HEK293 (cell line): ENCODE measurements around the gene DPH5.
"Not testable (repeated sequence)": the region's sequence is repeated elsewhere in the genome, so short reads cannot be mapped to it uniquely, and the experiment has no call there.

Experiments
- CTCF ChIA-PET: fragments of 350-600 bp; formaldehyde crosslinking; extraction: SDS; loops from one replicate; lab custom pipeline; 2021; ENCODE audit warnings: antibody characterized with exemption; lab: Yijun Ruan, JAX
- POLR2A ChIA-PET: fragments of 300-600 bp; formaldehyde crosslinking; extraction: SDS; loops from one replicate; lab custom pipeline; 2020; ENCODE audit warnings: antibody characterized with exemption, inconsistent platforms; lab: Yijun Ruan, JAX
- H3K27ac ChIP-seq: fragments of 200-500 bp; sonication (Bioruptor generic); 2 replicates; pipeline ENCODE4 v1.5.1; 2014; ENCODE audit warnings: low read depth, low read length, control low read depth, inconsistent platforms; ENCODE audit errors: extremely low read depth
- H3K36me3 ChIP-seq, 2 experiments: fragments of 200-500 bp in 1 of 2; sonication (Bioruptor generic) in 1 of 2; 1 replicate in 1 of 2; 2 replicates in 1 of 2; pipeline ENCODE4 v1.5.1; 2014 to 2017; ENCODE audit warnings: inconsistent platforms in 2 of 2, low read length in 2 of 2; ENCODE audit not compliant: control insufficient read depth in 2 of 2, insufficient read depth in 1 of 2
- H3K4me1 ChIP-seq: fragments of 200-500 bp; sonication (Bioruptor generic); 2 replicates; pipeline ENCODE4 v1.5.1; 2014; ENCODE audit warnings: mild to moderate bottlenecking, low read length, inconsistent platforms; ENCODE audit not compliant: control insufficient read depth, insufficient read depth
- H3K4me3 ChIP-seq: 2 replicates; pipeline ENCODE4 v1.5.1; 2011; ENCODE audit warnings: low read depth, mild to moderate bottlenecking, control low read depth, low read length, moderate library complexity
- H3K9me3 ChIP-seq: fragments of 200-500 bp; sonication (Bioruptor generic); 2 replicates; pipeline ENCODE4 v1.5.1; 2014; ENCODE audit warnings: low read depth, low read length, inconsistent platforms; ENCODE audit not compliant: control insufficient read depth, insufficient read depth
- GLIS2 ChIP-seq: fragments of 450-650 bp; formaldehyde crosslinking; IDR thresholded peaks from 2 replicates; pipeline ENCODE4 v1.5.1; 2016; ENCODE audit warnings: missing biosample characterization, missing genetic modification characterization
- MZF1 ChIP-seq: fragments of 450-650 bp; formaldehyde crosslinking; IDR thresholded peaks from 2 replicates; pipeline ENCODE4 v1.5.1; 2017; ENCODE audit warnings: missing biosample characterization, missing genetic modification characterization, borderline replicate concordance
- SCRT2 ChIP-seq: fragments of 450-650 bp; formaldehyde crosslinking; IDR thresholded peaks from 2 replicates; pipeline ENCODE4 v1.5.1; 2016; ENCODE audit warnings: missing biosample characterization, missing genetic modification characterization
- SP2 ChIP-seq: fragments of 450-650 bp; formaldehyde crosslinking; IDR thresholded peaks from 2 replicates; pipeline ENCODE4 v1.5.1; 2016; ENCODE audit warnings: missing biosample characterization, missing genetic modification characterization
- ZBTB17 ChIP-seq: fragments of 450-650 bp; formaldehyde crosslinking; IDR thresholded peaks from 2 replicates; pipeline ENCODE4 v1.5.1; 2016; ENCODE audit warnings: missing biosample characterization, missing genetic modification characterization
- ZFHX2 ChIP-seq: fragments of 450-650 bp; formaldehyde crosslinking; conservative IDR thresholded peaks from 2 replicates; pipeline ENCODE4 v1.5.1; 2016; ENCODE audit warnings: missing biosample characterization, missing genetic modification characterization
- ZFP69B ChIP-seq: fragments of 450-650 bp; formaldehyde crosslinking; IDR thresholded peaks from 2 replicates; pipeline ENCODE4 v1.5.1; 2016; ENCODE audit warnings: missing biosample characterization, missing genetic modification characterization
- ZIC2 ChIP-seq: fragments of 450-650 bp; formaldehyde crosslinking; IDR thresholded peaks from 2 replicates; pipeline ENCODE4 v1.5.1; 2016; ENCODE audit warnings: missing biosample characterization, missing genetic modification characterization
- ZNF223 ChIP-seq: fragments of 450-650 bp; formaldehyde crosslinking; IDR thresholded peaks from 2 replicates; pipeline ENCODE4 v1.5.1; 2016; ENCODE audit warnings: missing biosample characterization, missing genetic modification characterization
- ZNF23 ChIP-seq: fragments of 450-650 bp; formaldehyde crosslinking; IDR thresholded peaks from 2 replicates; pipeline ENCODE4 v1.5.1; 2016; ENCODE audit warnings: missing biosample characterization, missing genetic modification characterization, borderline replicate concordance
- ZNF274 ChIP-seq, 2 experiments: fragments of 200-500 bp in 1 of 2; fragments of 450-650 bp in 1 of 2; sonication (Bioruptor generic) in 1 of 2; formaldehyde crosslinking in 1 of 2; IDR thresholded peaks; 2 replicates each; pipeline versions ENCODE4 v1.5.1 to v1.6.1; 2014 to 2016; ENCODE audit warnings: borderline replicate concordance in 1 of 2, inconsistent platforms in 1 of 2, low read length in 1 of 2, missing biosample characterization in 1 of 2, missing genetic modification characterization in 1 of 2
- TF ChIP-seq, protein P1 (sequence below): fragments of 450-650 bp; IDR thresholded peaks from 2 replicates; pipeline ENCODE4 v1.5.1; 2018; ENCODE audit warnings: missing biosample characterization, mild to moderate bottlenecking, missing genetic modification characterization
- TF ChIP-seq, protein P2 (sequence below): fragments of 450-650 bp; formaldehyde crosslinking; IDR thresholded peaks from 2 replicates; pipeline ENCODE4 v1.5.1; 2016; ENCODE audit warnings: missing biosample characterization, missing genetic modification characterization
- TF ChIP-seq, protein P3 (sequence below): fragments of 450-650 bp; formaldehyde crosslinking; IDR thresholded peaks from 2 replicates; pipeline ENCODE4 v1.5.1; 2017; ENCODE audit warnings: missing biosample characterization, mild to moderate bottlenecking, missing genetic modification characterization, moderate library complexity

Gene DPH5

DNA sequence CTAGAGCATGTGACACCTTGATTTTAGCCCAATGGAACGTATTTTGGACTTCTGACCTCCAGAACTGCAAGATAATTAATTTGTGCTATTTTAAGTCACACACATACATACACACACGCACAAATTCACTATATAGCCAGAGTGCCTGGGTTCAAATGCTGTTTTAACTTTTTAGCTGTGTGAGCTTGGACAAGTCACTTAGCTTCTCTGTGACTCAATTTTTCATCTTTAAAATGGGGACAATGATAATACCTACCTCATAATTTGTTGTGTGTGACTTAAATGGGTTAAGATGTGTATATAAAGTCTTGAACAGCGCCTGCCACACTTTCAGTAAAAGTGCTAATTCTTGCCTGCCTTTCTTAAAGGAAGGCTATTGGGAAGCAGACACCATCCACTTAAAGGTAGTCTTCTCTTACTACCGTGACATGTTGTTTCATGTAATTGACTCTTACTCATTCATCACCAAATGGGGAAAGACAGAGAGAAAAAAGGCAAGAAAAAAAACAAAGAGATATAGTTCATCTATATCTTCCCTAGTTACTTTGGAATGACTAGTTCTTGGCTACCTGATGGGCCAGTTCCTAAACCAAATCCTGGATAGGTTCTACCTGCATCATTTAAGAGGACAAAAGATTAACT, 73.4 kb downstream of the DPH5 start (continued):
- no peak for TF ChIP-seq ZIC2 (tag by site-specific recombination)

DNA sequence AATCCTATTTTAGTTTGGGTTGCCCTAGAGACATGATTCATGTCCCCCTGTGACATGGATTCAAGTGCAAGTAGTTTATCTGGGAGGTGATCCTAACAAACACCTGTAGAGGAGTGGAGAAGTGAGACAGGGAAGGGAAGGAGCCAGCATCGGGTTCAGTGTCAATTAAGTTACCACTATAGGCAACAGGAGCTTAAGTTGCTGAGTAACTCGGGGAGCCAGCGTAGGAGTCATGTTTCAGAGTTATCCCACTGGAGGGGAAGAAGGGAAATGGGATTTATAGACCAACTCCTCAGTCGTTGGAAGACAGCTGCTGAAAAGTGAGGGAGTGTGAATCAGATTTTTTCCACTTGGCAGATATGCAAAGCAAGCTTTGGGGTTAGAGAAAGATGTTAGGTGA, 74.8 kb downstream of the DPH5 start:
- no peak overlapping the region for H3K27ac ChIP-seq
- POLR2A ChIA-PET = no interaction called here
- H3K4me3 ChIP-seq = no peak overlapping the region
- H3K9me3 ChIP-seq = no peaks in the 10 kb centered on the region
- CTCF ChIA-PET = interaction anchor here (0.6 to 0.8 kb wide), 2 partner anchors 343 to 524 kb away, joined by 3 read pairs; no protein-coding TSS in a partner anchor
- TF ChIP-seq ZNF274 (IDR thresholded peaks at IDR 0.05; ENCODE audit: low read length) (no peak), ZNF274 (tag by site-specific recombination; IDR thresholded peaks at IDR 0.05; ENCODE audit: borderline replicate concordance) (no peak), GLIS2 (tag by site-specific recombination) (no peak), MZF1 (tag by site-specific recombination) (peak; percentile 88; the same call in 1 of the 2 replicates), SCRT2 (tag by site-specific recombination) (peak; percentile 88), ZNF23 (tag by site-specific recombination) (no peak)
- peaks cover 0 to 10% of the 10 kb centered on the region in 2 experiments; a peak in 1 of 3 replicates for H3K36me3 ChIP-seq
- peaks cover 14% of the 10 kb centered on the region for H3K4me1 ChIP-seq

DNA sequence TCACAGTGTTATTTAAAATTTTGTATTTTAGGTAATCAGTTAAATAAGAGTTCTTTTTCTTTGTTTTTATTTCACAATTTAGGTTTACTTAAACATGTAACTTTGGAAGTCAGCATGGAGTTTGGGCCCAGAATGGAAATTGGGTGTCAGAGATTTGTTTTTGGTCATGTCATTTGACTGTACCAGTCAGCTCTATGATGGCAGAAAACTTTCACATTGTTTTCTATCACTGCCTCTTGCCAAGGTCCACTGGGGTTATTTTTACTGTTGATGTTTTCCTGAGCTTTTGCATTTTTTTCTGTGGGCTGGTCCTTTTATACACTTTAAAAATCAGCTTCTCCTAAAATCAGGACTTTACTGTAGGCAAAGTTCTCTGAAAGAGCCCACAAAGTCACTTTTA, 75.2 kb downstream of the DPH5 start:
- CTCF ChIA-PET = no interaction called here

DNA sequence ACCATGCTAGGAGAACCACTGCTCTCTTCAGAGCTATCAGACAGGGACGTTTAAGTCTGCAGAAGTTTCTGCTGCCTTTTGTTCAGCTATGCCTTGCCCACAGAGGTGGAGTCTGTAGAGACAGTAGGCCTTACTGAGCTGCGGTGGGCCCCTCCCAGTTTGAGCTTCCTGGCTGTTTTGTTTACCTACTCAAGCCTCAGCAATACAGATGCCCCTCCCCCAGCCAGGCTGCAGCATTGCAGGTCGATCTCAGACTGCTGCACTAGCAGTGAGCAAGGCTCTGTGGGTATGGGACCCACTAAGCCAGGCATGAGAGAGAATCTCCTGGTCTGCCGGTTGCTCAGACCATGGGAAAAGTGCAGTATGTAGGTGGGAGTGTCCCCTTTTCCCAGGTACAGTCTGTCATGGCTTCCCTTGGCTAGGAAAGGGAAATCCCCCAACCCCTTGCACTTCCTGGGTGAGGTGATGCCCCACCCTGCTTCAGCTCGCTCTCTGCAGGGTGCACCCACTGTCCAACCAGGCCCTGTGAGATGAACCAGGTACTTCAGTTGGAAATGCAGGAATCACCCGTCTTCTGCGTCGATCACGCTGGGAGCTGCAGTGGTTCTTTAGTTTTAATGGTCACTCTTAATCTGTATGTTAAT, 75.9 kb downstream of the DPH5 start:
- H3K9me3 ChIP-seq, POLR2A ChIA-PET, H3K27ac ChIP-seq, H3K4me3 ChIP-seq: not testable (repeated sequence)
- CTCF ChIA-PET = interaction anchor here (1.1 to 1.2 kb wide), 2 partner anchors 20 to 360 kb away, joined by 3 read pairs; no protein-coding TSS in a partner anchor
- H3K36me3 ChIP-seq = peaks cover 0 to 10% of the 10 kb centered on the region in 2 experiments; a peak in 1 of 3 replicates
- peaks cover 11% of the 10 kb centered on the region for H3K4me1 ChIP-seq
- TF ChIP-seq ZIC2 (tag by site-specific recombination) = 0 out of 2 replicates have a peak, but pooled peaks have one; percentile 8
- TF ChIP-seq ZFP69B (tag by site-specific recombination) = peak; percentile 92
- TF ChIP-seq, protein P1, sequence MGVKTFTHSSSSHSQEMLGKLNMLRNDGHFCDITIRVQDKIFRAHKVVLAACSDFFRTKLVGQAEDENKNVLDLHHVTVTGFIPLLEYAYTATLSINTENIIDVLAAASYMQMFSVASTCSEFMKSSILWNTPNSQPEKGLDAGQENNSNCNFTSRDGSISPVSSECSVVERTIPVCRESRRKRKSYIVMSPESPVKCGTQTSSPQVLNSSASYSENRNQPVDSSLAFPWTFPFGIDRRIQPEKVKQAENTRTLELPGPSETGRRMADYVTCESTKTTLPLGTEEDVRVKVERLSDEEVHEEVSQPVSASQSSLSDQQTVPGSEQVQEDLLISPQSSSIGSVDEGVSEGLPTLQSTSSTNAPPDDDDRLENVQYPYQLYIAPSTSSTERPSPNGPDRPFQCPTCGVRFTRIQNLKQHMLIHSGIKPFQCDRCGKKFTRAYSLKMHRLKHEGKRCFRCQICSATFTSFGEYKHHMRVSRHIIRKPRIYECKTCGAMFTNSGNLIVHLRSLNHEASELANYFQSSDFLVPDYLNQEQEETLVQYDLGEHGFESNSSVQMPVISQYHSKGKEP = peak; percentile 63; the same call in 1 of the 2 replicates
- TF ChIP-seq ZBTB17 (tag by site-specific recombination) = peak; percentile 76
- TF ChIP-seq, protein P2, sequence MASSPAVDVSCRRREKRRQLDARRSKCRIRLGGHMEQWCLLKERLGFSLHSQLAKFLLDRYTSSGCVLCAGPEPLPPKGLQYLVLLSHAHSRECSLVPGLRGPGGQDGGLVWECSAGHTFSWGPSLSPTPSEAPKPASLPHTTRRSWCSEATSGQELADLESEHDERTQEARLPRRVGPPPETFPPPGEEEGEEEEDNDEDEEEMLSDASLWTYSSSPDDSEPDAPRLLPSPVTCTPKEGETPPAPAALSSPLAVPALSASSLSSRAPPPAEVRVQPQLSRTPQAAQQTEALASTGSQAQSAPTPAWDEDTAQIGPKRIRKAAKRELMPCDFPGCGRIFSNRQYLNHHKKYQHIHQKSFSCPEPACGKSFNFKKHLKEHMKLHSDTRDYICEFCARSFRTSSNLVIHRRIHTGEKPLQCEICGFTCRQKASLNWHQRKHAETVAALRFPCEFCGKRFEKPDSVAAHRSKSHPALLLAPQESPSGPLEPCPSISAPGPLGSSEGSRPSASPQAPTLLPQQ (tag by site-specific recombination) = peak; percentile 94

More for the DNA sequence above, 75.2 kb downstream of the DPH5 start:
- TF ChIP-seq ZNF223 (tag by site-specific recombination) = no peak
- TF ChIP-seq ZFHX2 (tag by site-specific recombination) = no peak
- TF ChIP-seq, protein P3, sequence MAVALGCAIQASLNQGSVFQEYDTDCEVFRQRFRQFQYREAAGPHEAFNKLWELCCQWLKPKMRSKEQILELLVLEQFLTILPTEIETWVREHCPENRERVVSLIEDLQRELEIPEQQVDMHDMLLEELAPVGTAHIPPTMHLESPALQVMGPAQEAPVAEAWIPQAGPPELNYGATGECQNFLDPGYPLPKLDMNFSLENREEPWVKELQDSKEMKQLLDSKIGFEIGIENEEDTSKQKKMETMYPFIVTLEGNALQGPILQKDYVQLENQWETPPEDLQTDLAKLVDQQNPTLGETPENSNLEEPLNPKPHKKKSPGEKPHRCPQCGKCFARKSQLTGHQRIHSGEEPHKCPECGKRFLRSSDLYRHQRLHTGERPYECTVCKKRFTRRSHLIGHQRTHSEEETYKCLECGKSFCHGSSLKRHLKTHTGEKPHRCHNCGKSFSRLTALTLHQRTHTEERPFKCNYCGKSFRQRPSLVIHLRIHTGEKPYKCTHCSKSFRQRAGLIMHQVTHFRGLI = no peak
- no peak for TF ChIP-seq SP2 (tag by site-specific recombination)
- Histone ChIP-seq H3K4me3 (no peak overlapping the region), H3K36me3 (peaks cover 0 to 10% of the 10 kb centered on the region in 2 experiments; a peak in 1 of 3 replicates), H3K27ac (no peak overlapping the region), H3K9me3 (no peaks in the 10 kb centered on the region), H3K4me1 (peaks cover 12% of the 10 kb centered on the region)
- POLR2A ChIA-PET = no interaction called here

DNA sequence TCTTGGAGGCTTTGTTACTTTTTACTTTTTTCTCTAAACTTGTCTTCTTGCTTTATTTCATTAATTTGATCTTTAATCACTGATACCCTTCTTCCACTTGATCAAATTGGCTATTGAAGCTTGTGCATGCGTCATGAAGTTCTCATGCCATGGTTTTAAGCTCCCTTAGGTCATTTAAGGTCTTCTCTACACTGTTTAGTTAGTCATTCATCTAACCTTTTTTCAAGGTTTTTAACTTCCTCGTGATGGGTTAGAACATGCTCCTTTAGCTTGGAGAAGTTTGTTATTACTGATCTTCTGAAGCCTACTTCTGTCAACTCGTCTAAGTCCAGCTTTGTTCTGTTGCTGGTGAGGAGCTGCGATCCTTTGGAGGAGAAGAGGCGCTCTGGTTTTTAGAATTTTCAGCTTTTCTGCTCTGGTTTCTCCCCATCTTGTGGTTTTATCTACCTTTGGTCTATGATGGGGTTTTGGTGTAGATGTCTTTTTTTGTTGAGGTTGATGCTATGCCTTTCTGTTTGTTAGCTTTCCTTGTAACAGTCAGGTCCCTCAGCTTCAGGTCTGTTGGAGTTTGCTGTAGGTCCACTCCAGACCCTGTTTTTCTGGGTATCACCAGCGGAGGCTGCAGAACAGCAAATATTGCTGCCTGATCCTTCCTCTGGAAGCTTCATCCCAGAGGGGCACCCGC, 76.7 kb downstream of the DPH5 start:
- CTCF ChIA-PET = interaction anchor here (0.7 to 1.2 kb wide), 3 partner anchors 20 to 868 kb away, joined by 3 read pairs; no protein-coding TSS in a partner anchor
- POLR2A ChIA-PET = not testable (repeated sequence)

More for the DNA sequence above, 76.7 kb downstream of the DPH5 start:
- H3K4me1 ChIP-seq = peaks cover 11% of the 10 kb centered on the region
- H3K9me3 ChIP-seq, H3K27ac ChIP-seq, H3K4me3 ChIP-seq: not testable (repeated sequence)
- H3K36me3 ChIP-seq = peaks cover 0 to 10% of the 10 kb centered on the region in 2 experiments; a peak in 1 of 3 replicates
